Activated CD4-positive, alpha-beta T cell treated with anti-CD3 and anti-CD28 coated beads for 36 hours (primary cell): ENCODE data around the gene CARD11. TPM values are rescaled to one million over a fixed set of nuclear protein-coding genes. Genes with fewer than 3 reads are reported as not detected.
A peak's percentile ranks its signal among the peaks of the same experiment; 100 is the strongest.
"Not testable (repeated sequence)": the region's sequence is repeated elsewhere in the genome, so short reads cannot be mapped to it uniquely, and the experiment has no call there.

Source experiments
- ATAC-seq: fragments of 200-7000 bp; cut with Tn5 transposase; one replicate; pipeline ENCODE4 v1.10.0; 2021; ENCODE audit warnings: mild to moderate bottlenecking, moderate library complexity
- CTCF ChIA-PET: fragments of 350-600 bp; sonication (Branson Sonifier 250); formaldehyde crosslinking; loops from one replicate; lab custom pipeline; 2021; ENCODE audit warnings: antibody characterized with exemption; lab: Charles Lee
- POLR2A ChIA-PET: fragments of 350-600 bp; sonication (Branson Sonifier 250); formaldehyde crosslinking; loops from one replicate; lab custom pipeline; 2021; ENCODE audit warnings: antibody characterized with exemption, inconsistent platforms; lab: Charles Lee
- DNase-seq: peaks from one replicate; pipeline ENCODE4 v3.0.0-alpha.2; 2020
- H3K27ac Mint-ChIP-seq: one replicate; pipeline ENCODE4 v1.8.0; 2021; ENCODE audit warnings: mixed read lengths
- H3K27me3 Mint-ChIP-seq: one replicate; pipeline ENCODE4 v1.8.0; 2021; ENCODE audit warnings: mixed read lengths
- H3K36me3 Mint-ChIP-seq: one replicate; pipeline ENCODE4 v1.8.0; 2021; ENCODE audit warnings: low read depth, mixed read lengths
- H3K4me1 Mint-ChIP-seq: one replicate; pipeline ENCODE4 v1.8.0; 2021; ENCODE audit warnings: mixed read lengths
- H3K4me3 Mint-ChIP-seq: one replicate; pipeline ENCODE4 v1.8.0; 2021; ENCODE audit warnings: mild to moderate bottlenecking, moderate library complexity, mixed read lengths
- H3K9me3 Mint-ChIP-seq: one replicate; pipeline ENCODE4 v1.8.0; 2021; ENCODE audit warnings: low read depth, mixed read lengths
- intact Hi-C, 2 experiments: fragments of 100-400 bp; cut with DNase I in 1 of 2; cut with micrococcal nuclease in 1 of 2; formaldehyde crosslinking; loops; one replicate each; pipeline versions ENCODE4 v1.14.2 to v1.15.1; 2022 to 2024; cut with DNase I, micrococcal nuclease
- total RNA-seq, 2 experiments: library from RNA; stranded (reverse); gene quantifications; one replicate each; pipeline ENCODE4 v1.2.3, GENCODE V29; 2021

CARD11 gene
- total RNA-seq, 2 experiments from 2014 or later = 108 to 118 TPM

DNA sequence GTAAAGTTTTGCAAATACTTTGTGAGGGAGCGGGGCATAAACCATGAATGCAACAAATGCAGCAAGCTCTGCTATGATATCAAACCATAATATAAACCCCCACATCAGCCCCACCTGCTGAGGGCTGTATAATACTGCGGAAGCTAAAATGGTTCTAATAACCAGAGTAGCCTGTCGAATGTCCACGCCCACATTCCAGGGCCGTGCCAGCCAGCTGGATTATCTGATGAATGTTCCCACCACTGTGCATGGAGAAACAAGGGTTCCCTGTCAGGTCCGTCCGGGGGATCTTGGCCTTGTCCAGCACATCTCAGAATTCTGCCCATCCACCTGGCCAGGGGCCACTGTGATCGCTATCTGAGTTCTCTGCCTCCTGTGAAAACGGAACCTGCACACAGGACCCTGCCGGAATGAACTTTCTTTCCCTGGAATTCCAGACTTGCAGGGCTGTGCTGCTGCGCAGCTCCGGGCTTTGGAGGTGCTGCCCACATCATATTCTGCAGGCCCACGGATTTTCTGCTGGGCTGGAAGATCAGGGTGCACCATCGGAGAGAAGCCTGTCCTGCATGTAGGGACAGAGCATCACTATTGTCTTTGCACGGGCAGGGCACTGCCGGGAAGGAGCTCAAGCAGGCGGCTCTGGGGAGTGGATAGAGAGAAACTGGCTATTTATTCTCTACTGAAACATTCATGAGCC lies 122.6 kb downstream of the CARD11 start:
- CTCF ChIA-PET = interaction anchor here (0.7 kb wide), 3 partner anchors 183 to 293 kb away, joined by 3 to 5 read pairs (median 4); no protein-coding TSS in a partner anchor
- Mint-ChIP-seq H3K9me3 (no peaks in the 10 kb centered on the region), H3K4me1 (no peaks in the 10 kb centered on the region), H3K27me3 (no peaks in the 10 kb centered on the region), H3K36me3 (peaks cover 55% of the 10 kb centered on the region), H3K27ac (no peak overlapping the region), H3K4me3 (no peak overlapping the region)
- intact Hi-C loops = no loop called here
- POLR2A ChIA-PET = no interaction called here
- ATAC-seq (no peak), DNase-seq (no peak)

DNA sequence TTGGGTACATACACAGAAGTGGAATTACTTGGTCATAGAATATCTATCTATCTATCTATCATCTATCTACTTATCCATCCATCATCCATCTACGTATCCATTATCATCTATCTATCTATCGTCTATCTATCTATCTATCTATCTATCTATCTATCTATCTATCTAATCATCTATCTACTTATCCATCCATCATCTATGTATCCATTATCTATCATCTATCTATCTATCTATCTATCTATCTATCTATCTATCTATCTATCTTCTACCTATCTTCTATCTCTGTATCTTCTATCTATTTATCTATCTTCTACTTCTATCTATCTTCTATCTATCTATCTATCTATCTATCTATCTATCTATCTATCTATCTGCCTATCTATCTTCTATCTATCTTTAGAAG lies 123.2 kb downstream of the CARD11 start:
- DNase-seq, H3K27me3 Mint-ChIP-seq, POLR2A ChIA-PET, H3K27ac Mint-ChIP-seq, H3K4me3 Mint-ChIP-seq, H3K4me1 Mint-ChIP-seq, H3K9me3 Mint-ChIP-seq, ATAC-seq, intact Hi-C loops, CTCF ChIA-PET: not testable (repeated sequence)
- peaks cover 59% of the 10 kb centered on the region for H3K36me3 Mint-ChIP-seq

DNA sequence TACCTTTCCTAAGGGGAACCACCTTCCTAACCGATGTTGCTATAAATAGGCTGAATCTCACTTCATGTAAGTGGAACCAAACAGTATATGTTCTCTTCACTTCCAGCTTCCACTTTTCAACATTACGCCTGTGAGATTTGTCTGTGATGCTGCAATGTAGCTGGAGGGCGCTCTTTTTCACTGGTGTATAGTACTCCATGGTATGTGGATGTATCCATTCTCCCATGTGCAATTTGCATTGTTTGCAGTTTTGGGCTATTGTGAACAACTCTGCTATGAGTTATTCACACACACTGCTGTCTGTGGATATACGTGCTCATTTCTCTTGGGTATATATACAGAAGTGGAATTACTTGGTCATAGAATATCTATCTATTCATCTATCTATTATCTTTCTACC lies 123.6 kb downstream of the CARD11 start:
- DNase-seq (no peak), ATAC-seq (no peak)
- H3K9me3 Mint-ChIP-seq = no peaks in the 10 kb centered on the region
- intact Hi-C loops = no loop called here
- POLR2A ChIA-PET = no interaction called here
- CTCF ChIA-PET = no interaction called here
- no peaks in the 10 kb centered on the region for H3K27me3 Mint-ChIP-seq
- no peak overlapping the region for H3K27ac Mint-ChIP-seq
- H3K4me3 Mint-ChIP-seq = no peak overlapping the region
- peaks cover 61% of the 10 kb centered on the region for H3K36me3 Mint-ChIP-seq
- no peaks in the 10 kb centered on the region for H3K4me1 Mint-ChIP-seq

DNA sequence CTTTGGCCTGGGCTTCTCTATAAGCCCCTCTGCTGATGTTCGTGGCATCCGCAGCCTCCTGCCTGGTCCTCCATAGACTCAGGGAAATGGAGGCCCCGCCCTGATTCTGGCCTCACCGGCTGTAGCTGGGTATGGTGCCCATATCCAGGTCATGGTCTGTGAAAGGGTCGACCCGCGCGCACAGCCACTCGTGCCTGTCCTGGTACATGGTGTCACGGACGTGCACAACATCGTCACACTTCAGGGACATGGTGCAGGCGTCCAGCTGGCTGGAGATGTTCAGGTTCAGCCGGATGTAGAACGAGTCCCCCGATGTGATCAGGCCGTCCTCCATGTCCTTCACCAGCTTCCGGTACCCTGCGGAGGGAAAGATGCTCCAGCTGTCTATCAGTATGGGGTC lies 124.4 kb downstream of the CARD11 start:
- H3K27ac Mint-ChIP-seq = no peak overlapping the region
- ATAC-seq = no peak
- H3K4me1 Mint-ChIP-seq = no peaks in the 10 kb centered on the region
- intact Hi-C loops = no loop called here
- no peak for DNase-seq
- H3K9me3 Mint-ChIP-seq = no peaks in the 10 kb centered on the region
- peaks cover 61% of the 10 kb centered on the region for H3K36me3 Mint-ChIP-seq
- ChIA-PET POLR2A (no interaction called here), CTCF (no interaction called here)
- H3K27me3 Mint-ChIP-seq = no peaks in the 10 kb centered on the region
- H3K4me3 Mint-ChIP-seq = no peak overlapping the region

DNA sequence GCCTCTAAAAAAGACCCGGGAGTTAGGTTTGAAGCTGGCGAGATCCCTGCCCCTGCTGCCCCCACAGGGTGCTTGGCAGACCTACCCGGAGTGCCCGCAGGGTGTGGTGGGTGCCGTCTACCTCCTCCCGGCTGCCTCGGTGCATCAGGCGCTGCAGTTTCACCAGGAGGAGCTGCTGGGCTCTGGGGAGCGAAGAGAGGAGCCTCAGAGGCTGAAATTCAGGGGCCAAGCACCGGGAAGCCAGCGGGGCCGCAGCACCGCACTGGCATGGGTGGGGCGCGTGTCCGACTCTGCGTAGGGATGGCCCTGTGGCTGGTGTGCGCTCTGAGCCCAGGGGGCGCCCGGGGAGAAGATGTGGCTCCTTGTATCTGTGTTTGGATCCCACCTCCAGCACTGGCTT lies 125.3 kb downstream of the CARD11 start:
- DNase-seq = no peak
- intact Hi-C loops = no loop called here
- Mint-ChIP-seq H3K9me3 (no peaks in the 10 kb centered on the region), H3K4me3 (no peak overlapping the region), H3K4me1 (no peaks in the 10 kb centered on the region), H3K27ac (no peak overlapping the region), H3K36me3 (peaks cover 56% of the 10 kb centered on the region), H3K27me3 (no peaks in the 10 kb centered on the region)
- ATAC-seq = no peak
- POLR2A ChIA-PET = no interaction called here
- CTCF ChIA-PET = no interaction called here

DNA sequence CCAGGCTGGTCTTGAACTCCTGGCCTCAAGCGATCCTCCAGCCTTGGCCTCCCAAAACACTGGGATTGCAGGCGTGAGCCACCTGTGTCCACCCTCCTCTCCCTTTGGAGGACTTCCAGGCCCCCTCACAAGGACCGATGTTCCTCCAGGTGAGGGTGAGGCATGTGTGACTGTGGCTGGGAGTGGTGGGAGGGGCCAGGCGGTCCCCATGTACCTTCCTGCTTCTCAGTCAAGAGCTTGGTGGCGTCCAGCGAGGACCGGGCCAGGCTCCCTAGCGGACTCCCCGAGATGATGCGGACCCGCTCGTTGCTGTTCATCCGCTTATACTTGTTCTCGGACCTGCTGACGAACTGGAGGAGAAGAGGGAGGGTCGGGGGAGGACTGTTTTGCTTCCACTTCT lies 128.6 kb downstream of the CARD11 start:
- no peaks in the 10 kb centered on the region for H3K27me3 Mint-ChIP-seq
- H3K36me3 Mint-ChIP-seq = peaks cover 45% of the 10 kb centered on the region
- no peak for ATAC-seq
- DNase-seq = no peak
- no peak overlapping the region for H3K4me3 Mint-ChIP-seq
- intact Hi-C loops = no loop called here
- no peak overlapping the region for H3K27ac Mint-ChIP-seq
- POLR2A ChIA-PET = no interaction called here
- no peaks in the 10 kb centered on the region for H3K4me1 Mint-ChIP-seq
- CTCF ChIA-PET = interaction anchor here (0.5 kb wide), 1 partner anchor 19 kb away, joined by 4 read pairs; no protein-coding TSS in a partner anchor
- no peaks in the 10 kb centered on the region for H3K9me3 Mint-ChIP-seq

DNA sequence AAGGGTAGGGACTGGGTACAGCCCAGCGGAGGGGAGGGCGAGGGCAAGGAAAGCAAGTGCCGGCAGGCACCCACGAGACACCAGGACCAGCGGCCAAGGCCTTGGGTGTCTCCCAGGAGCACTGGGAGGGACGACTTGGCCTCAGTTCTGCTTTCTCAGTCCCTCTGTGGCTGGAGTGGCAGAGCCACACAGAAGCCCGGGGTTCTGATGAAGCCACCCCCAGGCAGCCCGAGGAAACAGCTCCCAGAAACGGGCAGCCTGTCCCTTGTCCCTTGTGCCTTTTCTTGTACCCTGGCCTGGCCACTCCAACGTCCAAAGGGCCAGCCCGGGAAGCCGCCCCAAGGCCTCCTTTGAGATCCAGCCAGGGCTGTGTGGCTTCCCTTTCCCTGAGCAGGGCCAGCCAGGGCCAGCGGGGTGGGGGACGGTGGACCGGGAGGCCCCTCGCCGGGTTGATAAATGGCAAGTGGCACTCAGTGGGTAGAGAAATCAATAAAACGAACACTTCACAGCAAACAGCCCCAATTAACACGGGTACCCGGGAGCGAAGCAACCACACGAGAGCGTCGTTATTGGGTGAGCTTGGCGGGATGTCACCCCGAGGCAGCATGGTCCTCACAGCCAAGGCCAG lies 129.8 kb downstream of the CARD11 start:
- Mint-ChIP-seq H3K36me3 (peaks cover 43% of the 10 kb centered on the region), H3K4me1 (no peaks in the 10 kb centered on the region), H3K9me3 (no peaks in the 10 kb centered on the region), H3K27me3 (no peaks in the 10 kb centered on the region), H3K4me3 (no peak overlapping the region), H3K27ac (no peak overlapping the region)
- DNase-seq = no peak
- no peak for ATAC-seq
- intact Hi-C loops = no loop called here
- POLR2A ChIA-PET = no interaction called here
- CTCF ChIA-PET = no interaction called here

DNA sequence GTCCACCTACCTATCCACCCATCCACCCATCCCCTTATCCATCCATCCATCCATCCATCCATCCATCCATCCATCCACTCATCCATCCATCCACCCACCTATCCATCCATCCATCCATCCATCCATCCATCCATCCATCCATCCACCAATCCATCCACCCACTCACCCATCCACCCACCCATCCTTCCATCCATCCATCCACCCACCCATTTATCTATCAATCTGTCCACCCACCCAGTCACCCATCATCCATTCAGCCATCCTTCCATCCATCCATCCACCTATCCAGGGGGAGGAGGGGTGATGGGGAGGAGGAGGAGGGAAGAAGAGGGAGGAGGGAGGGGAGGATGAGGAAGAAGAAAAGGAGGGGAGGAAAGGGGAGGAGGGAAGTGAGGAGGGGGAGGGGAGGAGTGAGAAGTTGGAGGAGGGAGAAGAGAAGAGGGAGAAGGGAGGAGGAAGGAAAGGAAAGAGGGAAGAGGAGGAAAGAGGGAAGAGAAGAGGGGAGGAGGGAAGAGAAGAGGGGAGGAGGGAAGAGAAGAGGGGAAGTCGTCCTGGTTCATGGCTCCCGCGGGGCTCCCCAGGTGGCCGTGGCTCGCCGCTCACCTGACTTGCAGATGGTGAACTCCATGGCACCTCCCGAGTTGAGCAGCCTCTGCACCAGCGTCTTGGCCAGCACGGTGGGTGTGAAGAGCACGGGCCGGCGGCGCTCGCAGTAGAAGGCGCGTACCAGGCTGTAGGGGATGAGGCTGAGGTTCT lies 130.8 kb downstream of the CARD11 start:
- ATAC-seq (no peak), DNase-seq (no peak)
- CTCF ChIA-PET = no interaction called here
- no peaks in the 10 kb centered on the region for H3K9me3 Mint-ChIP-seq
- no peak overlapping the region for H3K27ac Mint-ChIP-seq
- POLR2A ChIA-PET = interaction anchor here (0.5 kb wide), 1 partner anchor 21 kb away, joined by 3 read pairs; no protein-coding TSS in a partner anchor
- no peak overlapping the region for H3K4me3 Mint-ChIP-seq
- H3K36me3 Mint-ChIP-seq = peaks cover 46% of the 10 kb centered on the region
- no peaks in the 10 kb centered on the region for H3K4me1 Mint-ChIP-seq
- H3K27me3 Mint-ChIP-seq = no peaks in the 10 kb centered on the region
- intact Hi-C loops = no loop called here

DNA sequence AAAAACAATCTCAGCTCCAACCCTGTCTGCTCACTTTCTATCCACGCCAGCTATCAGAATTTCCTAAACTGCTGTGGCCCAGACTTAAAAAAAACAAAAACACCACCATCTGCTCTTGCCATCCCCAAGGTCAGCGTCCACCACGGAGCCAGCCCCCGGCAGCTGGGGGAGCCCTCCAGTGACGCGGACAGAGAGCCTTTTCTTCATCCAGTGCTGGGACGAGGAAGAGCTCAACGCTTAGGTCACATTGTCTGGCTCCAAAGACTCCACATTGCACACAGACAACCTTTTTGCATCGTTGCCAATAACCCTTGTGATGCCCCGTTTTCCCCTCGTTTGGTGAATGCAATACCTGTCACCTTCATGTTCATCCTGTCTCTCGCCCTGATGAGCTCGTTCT lies 132.2 kb downstream of the CARD11 start:
- H3K4me3 Mint-ChIP-seq = no peak overlapping the region
- ChIA-PET POLR2A (no interaction called here), CTCF (interaction anchor here (0.6 to 0.7 kb wide), 2 partner anchors 11 to 40 kb away, joined by 3 read pairs; no protein-coding TSS in a partner anchor)
- ATAC-seq = no peak
- DNase-seq = no peak
- no peaks in the 10 kb centered on the region for H3K27me3 Mint-ChIP-seq
- H3K4me1 Mint-ChIP-seq = no peaks in the 10 kb centered on the region
- peaks cover 51% of the 10 kb centered on the region for H3K36me3 Mint-ChIP-seq
- no peaks in the 10 kb centered on the region for H3K9me3 Mint-ChIP-seq
- H3K27ac Mint-ChIP-seq = peak overlapping the region; percentile 55
- intact Hi-C loops = no loop called here

DNA sequence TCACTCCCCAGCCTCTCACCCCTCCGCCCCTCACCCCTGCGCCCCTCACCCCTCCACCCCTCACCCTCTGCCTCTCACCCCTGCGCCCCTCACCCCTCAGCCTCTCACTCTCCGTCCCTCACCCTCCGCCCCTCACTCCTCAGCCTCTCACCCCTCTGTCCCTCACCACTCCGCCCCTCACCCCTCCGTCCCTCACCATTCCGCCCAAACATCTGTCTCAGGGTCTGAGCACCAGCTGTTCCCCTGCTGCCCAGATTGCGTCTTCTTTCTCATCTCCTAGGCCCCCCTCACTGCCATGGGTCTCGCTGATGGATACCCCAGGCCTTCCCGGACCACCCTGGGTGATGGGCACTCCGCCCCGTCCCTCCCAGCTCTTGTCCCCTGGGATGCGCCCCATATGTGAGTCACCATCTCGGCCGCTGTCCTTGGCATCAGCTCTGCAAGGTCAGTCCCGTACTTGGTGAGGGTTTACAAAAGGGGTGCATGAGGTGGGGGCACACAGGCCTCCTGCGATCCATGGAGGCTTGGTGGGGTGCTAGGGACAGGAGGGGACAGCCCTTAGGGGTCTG lies 134.1 kb downstream of the CARD11 start:
- no peaks in the 10 kb centered on the region for H3K27me3 Mint-ChIP-seq
- H3K9me3 Mint-ChIP-seq = no peaks in the 10 kb centered on the region
- no peak overlapping the region for H3K4me3 Mint-ChIP-seq
- POLR2A ChIA-PET = no interaction called here
- DNase-seq = no peak
- no peak for ATAC-seq
- intact Hi-C loops = no loop called here
- H3K27ac Mint-ChIP-seq = no peak overlapping the region
- H3K36me3 Mint-ChIP-seq = peaks cover 58% of the 10 kb centered on the region
- CTCF ChIA-PET = no interaction called here
- H3K4me1 Mint-ChIP-seq = no peaks in the 10 kb centered on the region

DNA sequence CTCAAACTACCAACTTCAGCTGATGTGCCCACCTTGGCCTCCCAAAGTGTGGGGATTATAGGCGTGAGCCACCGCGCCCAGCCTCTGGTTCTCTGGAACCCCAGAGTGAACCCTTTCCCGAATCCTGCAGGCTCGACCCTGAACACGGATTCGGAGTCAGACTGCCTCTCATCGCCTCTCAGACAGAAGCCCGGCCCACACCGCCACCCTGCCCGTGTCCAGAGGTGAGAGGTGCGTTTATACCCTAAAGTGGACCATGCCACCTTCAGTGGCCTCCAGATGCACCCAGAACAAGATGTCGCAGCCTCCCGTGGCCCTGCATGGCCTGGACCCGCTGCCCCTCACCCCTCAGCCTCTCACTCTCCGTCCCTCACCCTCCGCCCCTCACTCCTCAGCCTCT lies 134.6 kb downstream of the CARD11 start:
- H3K27me3 Mint-ChIP-seq = no peaks in the 10 kb centered on the region
- H3K4me1 Mint-ChIP-seq = no peaks in the 10 kb centered on the region
- ChIA-PET CTCF (no interaction called here), POLR2A (no interaction called here)
- intact Hi-C loops = no loop called here
- H3K4me3 Mint-ChIP-seq = no peak overlapping the region
- H3K36me3 Mint-ChIP-seq = peaks cover 58% of the 10 kb centered on the region
- DNase-seq (no peak), ATAC-seq (no peak)
- no peaks in the 10 kb centered on the region for H3K9me3 Mint-ChIP-seq
- H3K27ac Mint-ChIP-seq = no peak overlapping the region
